Measurements from ENCODE around the gene CLSTN1. TPM values are rescaled to one million over a fixed set of nuclear protein-coding genes. Genes with fewer than 3 reads are reported as not detected.
A peak's percentile ranks its signal among the peaks of the same experiment; 100 is the strongest.

The CLSTN1 gene
- total and polyA plus RNA-seq, 4 donors: 3.1 to 13.4 (median 8.8) TPM

DNA sequence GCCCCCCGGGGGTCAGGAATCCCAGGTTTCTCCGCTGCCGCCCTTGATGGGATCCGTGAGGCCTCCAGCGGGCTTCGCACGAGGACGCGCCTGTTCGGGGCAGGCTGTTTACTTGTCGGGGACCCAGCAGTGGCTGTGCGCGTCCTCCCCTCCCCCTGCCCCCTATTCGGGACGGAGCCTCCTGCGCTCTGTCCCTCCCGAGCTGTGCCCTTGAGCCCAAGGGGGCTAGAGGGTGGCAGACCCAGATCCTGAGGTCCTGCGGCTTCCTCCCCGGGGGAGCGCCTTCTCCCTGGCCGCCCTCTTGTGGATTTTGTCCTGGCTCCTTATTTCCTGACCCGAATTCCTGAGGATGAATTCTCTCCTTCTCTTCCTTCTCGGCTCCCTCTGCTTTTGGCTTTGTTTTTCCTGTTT, 133.8 kb downstream of the CLSTN1 start (continued):
- TF ChIP-seq, protein P1, sequence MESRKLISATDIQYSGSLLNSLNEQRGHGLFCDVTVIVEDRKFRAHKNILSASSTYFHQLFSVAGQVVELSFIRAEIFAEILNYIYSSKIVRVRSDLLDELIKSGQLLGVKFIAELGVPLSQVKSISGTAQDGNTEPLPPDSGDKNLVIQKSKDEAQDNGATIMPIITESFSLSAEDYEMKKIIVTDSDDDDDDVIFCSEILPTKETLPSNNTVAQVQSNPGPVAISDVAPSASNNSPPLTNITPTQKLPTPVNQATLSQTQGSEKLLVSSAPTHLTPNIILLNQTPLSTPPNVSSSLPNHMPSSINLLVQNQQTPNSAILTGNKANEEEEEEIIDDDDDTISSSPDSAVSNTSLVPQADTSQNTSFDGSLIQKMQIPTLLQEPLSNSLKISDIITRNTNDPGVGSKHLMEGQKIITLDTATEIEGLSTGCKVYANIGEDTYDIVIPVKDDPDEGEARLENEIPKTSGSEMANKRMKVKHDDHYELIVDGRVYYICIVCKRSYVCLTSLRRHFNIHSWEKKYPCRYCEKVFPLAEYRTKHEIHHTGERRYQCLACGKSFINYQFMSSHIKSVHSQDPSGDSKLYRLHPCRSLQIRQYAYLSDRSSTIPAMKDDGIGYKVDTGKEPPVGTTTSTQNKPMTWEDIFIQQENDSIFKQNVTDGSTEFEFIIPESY (IDR thresholded peaks at IDR 0.05): no peak
- TF ChIP-seq HNF4A (conservative IDR thresholded peaks at IDR 0.05) (no peak), ATF3 (IDR thresholded peaks at IDR 0.05) (no peak), RAD21 (IDR thresholded peaks at IDR 0.05) (no peak), EGR1 (IDR thresholded peaks at IDR 0.05; ENCODE audit: low read depth in 2 of 2) (no peak), GABPA (IDR thresholded peaks at IDR 0.05 in 1 of 2, conservative IDR thresholded peaks at IDR 0.05 in 1 of 2) (no peak), RXRA (IDR thresholded peaks at IDR 0.05) (no peak), JUND (IDR thresholded peaks at IDR 0.05) (no peak), FOXA2 (IDR thresholded peaks at IDR 0.05) (no peak)

DNA sequence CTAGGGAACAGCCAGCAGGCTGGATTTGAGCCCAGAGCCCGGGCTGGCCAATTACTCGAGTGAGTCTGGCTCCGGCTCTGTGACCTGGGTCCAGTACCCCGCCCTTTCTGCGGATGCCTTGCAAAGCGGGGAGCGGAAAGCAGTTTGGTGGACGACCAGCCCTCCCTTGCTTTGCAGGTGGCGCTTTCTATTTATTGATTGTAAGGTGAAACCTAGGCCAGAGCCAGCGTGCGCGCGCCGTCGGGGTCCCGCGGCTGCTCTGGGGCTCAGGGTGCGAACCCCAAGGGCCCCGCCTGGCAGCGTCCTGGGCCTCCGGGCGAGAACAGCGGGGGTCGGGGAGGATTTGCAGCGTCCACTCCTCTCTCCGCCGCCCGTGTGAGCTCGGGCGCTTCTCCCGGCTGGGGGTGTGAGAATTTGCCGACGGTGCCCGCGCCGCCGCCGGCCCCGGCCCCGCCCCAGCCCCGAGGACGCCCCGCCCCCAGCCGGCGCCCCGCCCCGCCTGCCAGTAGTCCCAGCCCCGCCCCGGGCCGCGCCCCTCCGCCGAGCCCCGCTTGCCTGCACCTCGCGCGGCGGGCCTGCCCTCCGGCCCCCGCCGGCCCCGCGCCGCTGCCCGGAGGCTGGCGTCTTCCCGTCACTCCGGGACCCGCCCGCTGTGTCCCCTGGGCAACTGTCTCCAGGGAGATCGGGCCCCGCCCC, 134.6 kb downstream of the CLSTN1 start:
- DNase-seq (ENCODE audit: low spot score): peak; percentile 87
- peak overlapping the region; percentile 2 to 76 (median 63) for H3K4me3 ChIP-seq (ENCODE audit: low read depth in 1 of 3, low read length in 3 of 3)
- no peak for TF ChIP-seq HNF4A (conservative IDR thresholded peaks at IDR 0.05)
- TF ChIP-seq MAX (IDR thresholded peaks at IDR 0.05): no peak
- no peak for TF ChIP-seq YY1 (IDR thresholded peaks at IDR 0.05)
- TF ChIP-seq HNF4G (IDR thresholded peaks at IDR 0.05): no peak
- no peak for TF ChIP-seq EGR1 (IDR thresholded peaks at IDR 0.05; ENCODE audit: low read depth in 2 of 2)
- TF ChIP-seq NR2F2 (IDR thresholded peaks at IDR 0.05): no peak
- no peak for TF ChIP-seq FOXA2 (IDR thresholded peaks at IDR 0.05)
- TF ChIP-seq JUND (IDR thresholded peaks at IDR 0.05): no peak
- H3K9me3 ChIP-seq (ENCODE audit: control insufficient read depth in 4 of 4, low read length in 3 of 4): no peaks in the 10 kb centered on the region
- no peak overlapping the region for H3K9ac ChIP-seq (ENCODE audit: low read depth in 1 of 2, low read length in 2 of 2)
- no peaks in the 10 kb centered on the region for H3K27me3 ChIP-seq (ENCODE audit: control insufficient read depth in 4 of 4, insufficient read depth in 4 of 4, low read length in 3 of 4)
- peaks cover 8 to 28% (median 18%) of the 10 kb centered on the region in 4 donors for H3K4me1 ChIP-seq (ENCODE audit: control insufficient read depth in 4 of 4, insufficient read depth in 4 of 4, low read length in 3 of 4)
- H3K27ac ChIP-seq (ENCODE audit: low read depth in 1 of 2, low read length in 2 of 2): no peak overlapping the region
- no peaks in the 10 kb centered on the region for H3K36me3 ChIP-seq (ENCODE audit: control insufficient read depth in 4 of 4, insufficient read depth in 3 of 4, low read depth in 1 of 4, low read length in 3 of 4)
- WGBS: 1% methylated on average over 72 of the region's 72 CpGs

GRCh38 chr1:9688599-9688998, 135.2 kb downstream of the CLSTN1 start:
- TF ChIP-seq, protein P1 (IDR thresholded peaks at IDR 0.05): no peak
- TF ChIP-seq FOXA1 (IDR thresholded peaks at IDR 0.05) (no peak), FOXA2 (IDR thresholded peaks at IDR 0.05) (no peak), SP1 (IDR thresholded peaks at IDR 0.05) (no peak), RAD21 (IDR thresholded peaks at IDR 0.05) (no peak), TAF1 (conservative IDR thresholded peaks at IDR 0.05) (no peak), HNF4G (IDR thresholded peaks at IDR 0.05) (no peak), REST (IDR thresholded peaks at IDR 0.05) (no peak), NR2F2 (IDR thresholded peaks at IDR 0.05) (no peak)
- Histone ChIP-seq H3K9ac (ENCODE audit: low read depth in 1 of 2, low read length in 2 of 2) (no peak overlapping the region), H3K4me3 (ENCODE audit: low read depth in 1 of 3, low read length in 3 of 3) (peak overlapping the region in 2 of 3 donors; percentile 63 to 76), H3K36me3 (ENCODE audit: control insufficient read depth in 4 of 4, insufficient read depth in 3 of 4, low read depth in 1 of 4, low read length in 3 of 4) (no peaks in the 10 kb centered on the region), H3K27me3 (ENCODE audit: control insufficient read depth in 4 of 4, insufficient read depth in 4 of 4, low read length in 3 of 4) (no peaks in the 10 kb centered on the region), H3K9me3 (ENCODE audit: control insufficient read depth in 4 of 4, low read length in 3 of 4) (no peaks in the 10 kb centered on the region), H3K4me1 (ENCODE audit: control insufficient read depth in 4 of 4, insufficient read depth in 4 of 4, low read length in 3 of 4) (peaks cover 8 to 28% (median 18%) of the 10 kb centered on the region in 4 donors), H3K27ac (ENCODE audit: low read depth in 1 of 2, low read length in 2 of 2) (no peak overlapping the region)
- WGBS: 51% methylated on average over 14 of the region's 14 CpGs
- DNase-seq (ENCODE audit: low spot score): no peak

Data from liver (tissue), 9 donors.